ENCODE data around the gene TUBB6.

TUBB6 gene

DNA sequence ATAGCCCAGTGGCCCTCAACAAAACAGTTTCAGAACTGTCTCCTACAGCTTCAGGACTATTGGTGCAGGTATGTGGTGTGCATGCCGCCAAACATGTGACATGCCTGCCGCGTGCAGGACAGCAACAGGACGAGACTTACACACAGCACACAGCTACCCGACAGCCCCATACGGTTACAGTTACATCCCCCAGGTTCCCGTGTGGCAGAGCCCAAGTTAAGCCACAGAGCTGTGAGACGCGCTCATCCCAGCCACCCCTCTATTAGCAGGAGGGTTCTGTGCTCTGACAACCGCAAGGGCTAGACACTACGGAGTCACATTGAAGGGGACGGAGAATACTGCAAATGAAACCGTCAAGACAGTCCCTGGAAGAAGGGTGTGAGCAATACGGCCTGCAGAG is 16.4 kb upstream of the TUBB6 start:
- peak overlapping the region; percentile 66 for H3K27ac ChIP-seq
- TF ChIP-seq CTCF (conservative IDR thresholded peaks at IDR 0.05): no peak

- no peak for TF ChIP-seq CTCF (conservative IDR thresholded peaks at IDR 0.05)
- H3K27ac ChIP-seq: no peak overlapping the region
Measured at GRCh38 chr18:12293831-12294230, 14.2 kb upstream of the TUBB6 start.

DNA sequence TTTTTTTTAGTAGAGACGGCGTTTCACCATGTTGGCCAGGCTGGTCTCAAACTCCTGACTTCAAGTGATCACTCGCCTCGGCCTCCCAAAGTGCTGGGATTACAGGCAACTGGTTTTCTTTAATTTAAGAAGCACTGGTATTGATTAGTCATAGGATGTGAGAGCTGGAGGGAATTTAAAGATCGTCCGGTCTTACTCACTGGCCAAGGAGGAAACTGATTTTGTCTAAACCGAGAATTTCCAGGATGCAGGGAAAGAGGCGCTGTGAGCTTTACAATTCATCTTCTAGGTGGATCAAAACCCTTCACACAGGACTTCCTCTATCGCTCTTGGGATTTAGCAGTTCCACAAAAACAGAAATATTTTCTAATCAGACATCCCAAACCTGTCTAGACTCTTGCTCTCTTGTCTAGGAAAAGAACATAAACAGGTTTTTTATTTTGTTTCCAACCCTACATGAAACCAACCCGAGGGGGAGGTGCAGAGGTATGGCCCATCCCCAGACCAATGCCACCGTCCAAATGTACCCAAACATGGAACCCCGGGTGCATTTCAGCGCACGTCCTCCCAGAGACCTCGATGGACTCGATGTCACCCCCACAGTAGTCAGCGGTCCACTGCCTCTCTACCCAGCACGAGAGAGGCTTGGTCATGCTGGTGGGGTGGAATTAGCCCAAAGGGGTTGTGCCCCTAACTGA is 12.5 kb upstream of the TUBB6 start:
- no peak overlapping the region for H3K27ac ChIP-seq
- no peak for TF ChIP-seq CTCF (conservative IDR thresholded peaks at IDR 0.05)

GRCh38 chr18:12296087-12296403 is 12.0 kb upstream of the TUBB6 start:
- H3K27ac ChIP-seq: no peak overlapping the region

DNA sequence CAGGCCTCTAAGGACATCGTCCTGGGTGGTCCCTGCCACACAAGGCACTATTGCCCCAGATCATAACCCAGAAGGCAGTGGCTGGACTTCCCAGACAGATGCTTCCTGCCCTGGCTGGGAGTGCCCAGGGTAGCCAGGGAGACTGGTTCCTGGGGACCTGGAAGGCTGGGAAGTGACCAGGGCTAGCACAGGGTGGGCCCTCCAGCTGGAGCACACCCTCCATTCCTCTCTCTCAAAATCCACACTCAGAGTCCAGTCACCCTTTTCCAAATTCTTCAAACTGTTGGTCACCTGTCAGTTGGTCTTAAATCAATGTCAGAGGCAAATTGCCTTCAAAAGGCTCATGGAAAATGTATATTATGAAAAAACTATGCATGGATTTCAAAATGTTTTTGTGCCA is 11.6 kb upstream of the TUBB6 start:
- TF ChIP-seq CTCF (conservative IDR thresholded peaks at IDR 0.05): no peak
- H3K27ac ChIP-seq: no peak overlapping the region

More at GRCh38 chr18:12296087-12296403, 12.0 kb upstream of the TUBB6 start:
- no peak for TF ChIP-seq CTCF (conservative IDR thresholded peaks at IDR 0.05)

- H3K27ac ChIP-seq: no peak overlapping the region
- TF ChIP-seq CTCF (conservative IDR thresholded peaks at IDR 0.05): no peak
Measured at GRCh38 chr18:12299862-12300261, 8.2 kb upstream of the TUBB6 start.

GRCh38 chr18:12301263-12302005 is 6.6 kb upstream of the TUBB6 start:
- TF ChIP-seq CTCF (conservative IDR thresholded peaks at IDR 0.05): no peak
- no peak overlapping the region for H3K27ac ChIP-seq
